NCI-H2227 (cell line): Measurements from ENCODE around the gene CFAP141.

Experiments used
- DNase-seq: peaks from one replicate; lab custom pipeline; 2025; ENCODE audit not compliant: unreplicated experiment; lab: John Stamatoyannopoulos, UW

CFAP141 gene

DNA sequence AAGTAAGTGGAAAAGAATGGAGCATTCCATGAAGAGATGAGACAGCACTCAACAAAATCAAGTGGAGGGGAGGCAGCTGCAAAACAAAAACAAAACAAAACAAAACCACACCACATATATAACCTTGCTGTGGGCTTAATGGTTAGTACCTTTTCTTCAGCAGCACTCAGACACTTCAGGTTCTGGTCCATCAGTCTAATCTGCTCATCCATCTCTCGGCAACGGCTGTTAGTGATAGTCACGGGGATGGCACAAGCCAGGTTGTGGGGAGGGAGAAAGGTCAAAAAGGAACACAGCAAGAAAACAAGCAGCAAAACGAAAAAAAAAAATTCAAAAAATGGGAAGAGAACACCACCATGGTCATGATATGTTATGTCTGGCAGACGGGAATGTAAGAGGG lies 34.3 kb downstream of the CFAP141 start:
- no peak for DNase-seq

DNA sequence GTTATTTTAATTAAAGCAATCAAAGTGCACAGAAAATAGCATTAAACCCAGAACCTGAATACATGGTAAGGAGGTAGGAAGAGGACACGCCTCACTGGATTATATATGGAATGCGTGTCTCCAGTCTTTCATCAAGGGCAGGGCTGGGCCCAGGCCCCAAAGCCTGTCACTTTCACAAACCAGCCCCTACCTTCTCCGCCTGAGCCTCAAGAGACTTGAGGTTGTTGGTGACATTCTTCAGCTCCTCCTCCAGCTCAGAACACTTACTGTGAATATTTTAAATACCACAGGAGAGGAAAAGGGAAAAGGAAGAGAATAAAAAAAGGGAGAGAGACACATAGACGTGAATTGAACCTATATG lies 34.9 kb downstream of the CFAP141 start:
- no peak for DNase-seq

DNA sequence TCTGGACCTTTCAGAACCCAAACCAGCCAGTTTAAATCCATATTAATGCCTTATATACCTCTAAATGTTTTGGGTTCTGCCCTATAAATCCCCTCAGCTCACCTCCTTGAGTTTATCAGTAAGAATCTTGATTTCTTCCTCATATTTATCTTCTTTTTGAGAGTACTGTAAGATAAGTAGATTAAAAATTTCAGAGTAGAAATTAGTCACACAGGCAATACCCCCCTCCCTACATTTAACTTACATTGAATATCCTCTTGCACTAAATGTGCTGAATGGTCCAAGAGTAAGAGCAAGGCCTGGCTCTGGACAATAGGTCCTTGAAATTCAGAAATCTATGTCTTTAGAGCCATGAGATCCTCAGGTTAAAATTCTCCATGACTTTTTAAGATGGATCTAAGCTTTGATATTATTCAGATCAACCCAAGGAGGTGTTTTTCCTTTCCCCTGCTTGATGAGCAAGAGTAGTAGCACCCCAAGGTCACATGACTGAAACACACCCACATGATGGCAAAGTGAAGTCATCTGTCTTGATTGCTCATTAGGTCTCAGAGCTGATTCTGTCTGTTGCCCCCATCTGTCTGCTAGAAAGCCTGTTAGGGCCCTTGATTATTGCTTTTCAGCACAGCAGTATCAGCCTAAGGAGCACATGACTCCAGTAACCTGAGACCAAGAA lies 35.4 kb downstream of the CFAP141 start:
- DNase-seq = no peak

- DNase-seq = no peak
Observed at GRCh38 chr1:154167461-154167860, 38.7 kb downstream of the CFAP141 start.

- no peak for DNase-seq
Observed at GRCh38 chr1:154166207-154166606, 39.9 kb downstream of the CFAP141 start.

DNA sequence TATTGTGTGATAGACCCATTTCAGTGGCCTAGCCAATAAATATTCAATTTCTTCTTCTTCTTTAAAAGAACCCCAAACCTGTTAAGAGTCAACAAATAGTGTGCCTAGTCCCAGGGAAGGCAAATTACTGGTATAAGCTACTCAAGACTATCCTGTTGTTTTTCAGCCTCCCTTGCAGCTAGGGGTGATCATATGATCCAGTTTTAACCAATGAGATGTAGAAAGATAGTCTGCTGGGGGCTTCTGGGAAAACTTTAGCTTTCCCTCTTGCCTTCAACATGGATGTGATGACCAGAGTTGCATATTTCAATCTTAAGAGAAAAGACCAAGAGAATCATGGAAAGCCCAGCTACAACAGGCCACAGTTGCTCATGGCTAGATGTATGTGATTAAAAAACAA lies 46.6 kb downstream of the CFAP141 start:
- no peak for DNase-seq

- no peak for DNase-seq
Observed at GRCh38 chr1:154158307-154159125, 47.6 kb downstream of the CFAP141 start.

DNA sequence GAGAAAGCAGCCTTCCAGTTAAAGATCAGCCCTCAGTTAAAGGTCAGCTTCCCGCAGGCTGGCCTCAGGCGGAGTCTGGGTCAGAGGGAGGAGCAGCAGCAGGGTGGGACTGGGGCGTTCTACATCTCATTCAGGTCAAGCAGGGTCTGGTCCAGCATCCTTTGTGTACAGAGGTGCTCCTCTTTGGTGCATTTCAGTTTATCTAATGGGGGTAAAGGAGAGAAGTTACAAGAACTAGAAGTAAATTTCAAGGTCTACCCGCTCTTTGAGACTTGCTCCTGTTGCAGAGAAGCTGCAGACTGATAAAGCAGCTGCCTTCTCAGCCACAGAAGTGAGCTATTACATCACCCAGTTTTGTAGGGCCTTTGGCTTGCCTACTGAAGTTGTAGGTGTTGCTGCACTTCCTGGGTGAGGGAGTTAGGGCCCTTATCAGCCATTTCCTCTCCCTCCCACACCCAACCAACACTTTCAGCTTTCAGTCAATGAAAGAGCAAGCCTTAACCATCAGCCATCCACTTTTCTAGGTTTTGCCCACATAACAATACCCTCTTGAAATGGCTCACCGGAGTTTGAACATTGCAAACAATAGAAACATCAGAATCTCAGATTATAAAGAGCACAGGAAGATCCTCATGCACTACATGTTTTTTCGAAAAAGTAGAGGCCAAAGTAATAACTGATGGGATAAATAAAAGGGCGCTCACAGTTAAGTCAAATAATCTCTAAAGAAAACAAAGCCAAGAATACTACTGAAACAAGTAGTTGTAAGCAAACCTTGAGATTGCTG lies 48.4 kb downstream of the CFAP141 start:
- no peak for DNase-seq

DNA sequence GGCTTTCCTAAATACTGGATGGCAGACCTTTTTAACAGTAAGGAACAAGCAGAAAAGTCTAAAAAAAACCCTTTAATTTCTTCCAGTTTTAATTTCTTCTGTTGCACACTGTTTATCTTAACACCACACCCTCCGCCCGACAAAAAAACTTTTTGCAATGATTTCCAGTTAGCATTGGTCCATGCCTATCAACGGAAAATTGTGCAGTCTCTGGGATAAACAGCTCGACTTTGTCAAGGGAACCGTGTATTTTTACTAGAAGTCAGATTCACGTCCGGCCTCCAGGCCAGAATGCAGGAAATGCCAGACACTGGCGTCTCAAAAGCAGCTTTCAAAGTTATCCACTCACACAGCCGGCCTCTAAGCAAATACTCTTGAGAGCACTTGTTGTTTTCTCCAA lies 50.9 kb downstream of the CFAP141 start:
- DNase-seq = no peak

DNA sequence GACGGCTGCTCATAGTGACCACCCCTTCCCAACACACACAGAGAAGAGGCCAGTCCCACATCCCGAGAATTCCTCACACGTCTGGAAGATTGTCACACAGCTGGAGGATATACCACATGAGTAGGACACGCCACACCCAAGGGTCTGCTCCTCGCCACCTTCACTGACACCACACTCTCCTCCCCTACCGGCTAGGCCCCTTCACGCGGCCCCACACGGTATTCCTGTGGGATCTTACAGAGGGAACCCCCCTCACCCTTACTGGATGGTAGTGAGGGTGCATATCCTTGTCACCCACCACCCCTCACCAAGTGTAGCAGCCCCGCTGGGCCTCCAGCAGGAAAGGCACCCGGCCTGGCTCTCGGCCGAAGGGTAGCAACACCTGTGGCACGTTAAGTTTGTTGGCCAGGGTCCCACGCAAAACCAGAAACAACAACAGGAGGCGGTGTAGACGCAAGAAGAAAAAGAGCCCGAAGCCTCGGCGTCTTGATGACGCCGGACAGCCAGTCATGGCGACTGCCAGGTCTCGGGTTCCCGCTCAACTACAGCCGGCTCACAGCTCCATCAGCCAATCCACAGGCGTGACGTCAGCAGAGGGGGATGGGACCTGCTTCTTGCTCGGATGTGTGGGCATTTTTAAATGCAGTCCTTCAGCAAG lies 51.5 kb downstream of the CFAP141 start, which contains the start of gene NUP210L:
Gene NUP210L, minus strand, starts transcription at position 540 of the 658 bp plus-strand sequence.
- DNase-seq = no peak

GRCh38 chr1:154154053-154154452 lies 52.1 kb downstream of the CFAP141 start:
- DNase-seq = no peak

- DNase-seq = no peak
Observed at GRCh38 chr1:154151311-154151710, 54.8 kb downstream of the CFAP141 start.
